ENCODE data around the gene RILPL1.
A peak's percentile ranks its signal among the peaks of the same experiment; 100 is the strongest.
"Not testable (repeated sequence)": the region's sequence is repeated elsewhere in the genome, so short reads cannot be mapped to it uniquely, and the experiment has no call there.

The RILPL1 gene

GRCh38 chr12:123573870-123574269 is 40.4 kb upstream of the RILPL1 start:
- Histone ChIP-seq H3K79me1 (ENCODE audit: low read length) (no peaks in the 10 kb centered on the region), H3K4me2 (ENCODE audit: low read length) (no peak overlapping the region), H3K79me2 (ENCODE audit: control insufficient read depth, insufficient read depth, low read length) (no peaks in the 10 kb centered on the region), H2AK5ac (ENCODE audit: low read length) (no peak overlapping the region), H2BK15ac (replicated peaks; ENCODE audit: low read depth) (no peak overlapping the region), H2BK5ac (ENCODE audit: low read length) (no peak overlapping the region), H3K27me3 (ENCODE audit: insufficient read depth, low read length, poor library complexity) (no peaks in the 10 kb centered on the region), H3K9ac (ENCODE audit: low read length) (no peak overlapping the region), H4K8ac (ENCODE audit: low read depth, low read length) (no peak overlapping the region), H2BK120ac (ENCODE audit: low read depth, low read length) (no peak overlapping the region), H3K4me3 (ENCODE audit: low read length) (no peak overlapping the region), H4K5ac (ENCODE audit: low read length) (no peak overlapping the region), H3K36me3 (ENCODE audit: control insufficient read depth, insufficient read depth, low read length) (no peaks in the 10 kb centered on the region), H3K4ac (ENCODE audit: low read depth, low read length) (no peak overlapping the region), H3K18ac (ENCODE audit: low read length) (no peak overlapping the region), H3K27ac (ENCODE audit: low read depth, low read length) (no peak overlapping the region), H3K23ac (ENCODE audit: low read length) (no peak overlapping the region), H3K4me1 (ENCODE audit: control insufficient read depth, low read depth, low read length) (no peaks in the 10 kb centered on the region), H3K56ac (ENCODE audit: low read length) (no peak overlapping the region)
- WGBS (ENCODE audit: extremely low coverage, insufficient coverage, low lambda C conversion rate) = no CpG with 5 or more reads among the region's 4 CpGs
- no peak for DNase-seq

- H3K4me1 ChIP-seq (ENCODE audit: control insufficient read depth, low read depth, low read length) = no peaks in the 10 kb centered on the region
- no peak overlapping the region for H3K27ac ChIP-seq (ENCODE audit: low read depth, low read length)
- H3K4me3 ChIP-seq (ENCODE audit: low read length) = no peak overlapping the region
These were observed 38.9 kb upstream of the RILPL1 start for GRCh38 chr12:123572391-123572790.

GRCh38 chr12:123571343-123571813 is 37.9 kb upstream of the RILPL1 start:
- Histone ChIP-seq H3K27me3 (ENCODE audit: insufficient read depth, low read length, poor library complexity) (no peaks in the 10 kb centered on the region), H3K36me3 (ENCODE audit: control insufficient read depth, insufficient read depth, low read length) (no peaks in the 10 kb centered on the region), H2BK5ac (ENCODE audit: low read length) (no peak overlapping the region), H3K4me2 (ENCODE audit: low read length) (peak overlapping the region; percentile 14), H3K79me2 (ENCODE audit: control insufficient read depth, insufficient read depth, low read length) (no peaks in the 10 kb centered on the region), H2BK120ac (ENCODE audit: low read depth, low read length) (no peak overlapping the region), H3K27ac (ENCODE audit: low read depth, low read length) (no peak overlapping the region), H2BK15ac (replicated peaks; ENCODE audit: low read depth) (no peak overlapping the region), H3K18ac (ENCODE audit: low read length) (peak overlapping the region; percentile 31), H3K9ac (ENCODE audit: low read length) (no peak overlapping the region), H3K4me3 (ENCODE audit: low read length) (no peak overlapping the region), H2AK5ac (ENCODE audit: low read length) (no peak overlapping the region), H3K4me1 (ENCODE audit: control insufficient read depth, low read depth, low read length) (no peaks in the 10 kb centered on the region), H3K79me1 (ENCODE audit: low read length) (no peaks in the 10 kb centered on the region), H3K56ac (ENCODE audit: low read length) (no peak overlapping the region), H4K8ac (ENCODE audit: low read depth, low read length) (no peak overlapping the region), H3K23ac (ENCODE audit: low read length) (no peak overlapping the region), H3K4ac (ENCODE audit: low read depth, low read length) (no peak overlapping the region), H4K5ac (ENCODE audit: low read length) (no peak overlapping the region)
- peak; percentile 65 for DNase-seq
- no CpG with 5 or more reads among the region's 4 CpGs for WGBS (ENCODE audit: extremely low coverage, insufficient coverage, low lambda C conversion rate)

More at GRCh38 chr12:123572391-123572790, 38.9 kb upstream of the RILPL1 start:
- H2AK5ac ChIP-seq (ENCODE audit: low read length) = no peak overlapping the region
- H3K79me2 ChIP-seq (ENCODE audit: control insufficient read depth, insufficient read depth, low read length) = no peaks in the 10 kb centered on the region
- H3K18ac ChIP-seq (ENCODE audit: low read length) = no peak overlapping the region
- H2BK15ac ChIP-seq (replicated peaks; ENCODE audit: low read depth) = no peak overlapping the region
- H3K23ac ChIP-seq (ENCODE audit: low read length) = no peak overlapping the region
- no peak overlapping the region for H3K9ac ChIP-seq (ENCODE audit: low read length)
- no peak overlapping the region for H4K8ac ChIP-seq (ENCODE audit: low read depth, low read length)
- H3K36me3 ChIP-seq (ENCODE audit: control insufficient read depth, insufficient read depth, low read length) = no peaks in the 10 kb centered on the region
- H3K79me1 ChIP-seq (ENCODE audit: low read length) = no peaks in the 10 kb centered on the region
- no peak overlapping the region for H3K4ac ChIP-seq (ENCODE audit: low read depth, low read length)
- no peak overlapping the region for H2BK120ac ChIP-seq (ENCODE audit: low read depth, low read length)
- H4K5ac ChIP-seq (ENCODE audit: low read length) = no peak overlapping the region
- H3K56ac ChIP-seq (ENCODE audit: low read length) = no peak overlapping the region
- H3K4me2 ChIP-seq (ENCODE audit: low read length) = no peak overlapping the region
- H3K27me3 ChIP-seq (ENCODE audit: insufficient read depth, low read length, poor library complexity) = no peaks in the 10 kb centered on the region
- no peak for DNase-seq
- H2BK5ac ChIP-seq (ENCODE audit: low read length) = no peak overlapping the region
- WGBS (ENCODE audit: extremely low coverage, insufficient coverage, low lambda C conversion rate) = no CpG with 5 or more reads among the region's 2 CpGs

GRCh38 chr12:123559468-123559867 is 25.9 kb upstream of the RILPL1 start:
- Histone ChIP-seq H3K18ac (ENCODE audit: low read length) (no peak overlapping the region), H3K4me1 (ENCODE audit: control insufficient read depth, low read depth, low read length) (no peaks in the 10 kb centered on the region), H3K27ac (ENCODE audit: low read depth, low read length) (no peak overlapping the region), H3K9ac (ENCODE audit: low read length) (no peak overlapping the region), H2BK15ac (replicated peaks; ENCODE audit: low read depth) (no peak overlapping the region), H3K4me3 (ENCODE audit: low read length) (no peak overlapping the region), H4K5ac (ENCODE audit: low read length) (no peak overlapping the region), H3K4ac (ENCODE audit: low read depth, low read length) (no peak overlapping the region), H3K79me2 (ENCODE audit: control insufficient read depth, insufficient read depth, low read length) (no peaks in the 10 kb centered on the region), H2BK120ac (ENCODE audit: low read depth, low read length) (no peak overlapping the region), H3K36me3 (ENCODE audit: control insufficient read depth, insufficient read depth, low read length) (no peaks in the 10 kb centered on the region), H2BK5ac (ENCODE audit: low read length) (no peak overlapping the region), H4K8ac (ENCODE audit: low read depth, low read length) (no peak overlapping the region), H3K4me2 (ENCODE audit: low read length) (no peak overlapping the region), H3K27me3 (ENCODE audit: insufficient read depth, low read length, poor library complexity) (no peaks in the 10 kb centered on the region), H3K79me1 (ENCODE audit: low read length) (no peaks in the 10 kb centered on the region), H3K23ac (ENCODE audit: low read length) (no peak overlapping the region), H2AK5ac (ENCODE audit: low read length) (no peak overlapping the region), H3K56ac (ENCODE audit: low read length) (no peak overlapping the region)
- WGBS (ENCODE audit: extremely low coverage, insufficient coverage, low lambda C conversion rate) = no CpG with 5 or more reads among the region's 3 CpGs
- no peak for DNase-seq

GRCh38 chr12:123558487-123558886 is 25.0 kb upstream of the RILPL1 start:
- H3K27ac ChIP-seq (ENCODE audit: low read depth, low read length); H2BK15ac ChIP-seq (replicated peaks; ENCODE audit: low read depth); H2AK5ac ChIP-seq (ENCODE audit: low read length); DNase-seq; H4K8ac ChIP-seq (ENCODE audit: low read depth, low read length); H3K79me1 ChIP-seq (ENCODE audit: low read length); H3K56ac ChIP-seq (ENCODE audit: low read length); H4K5ac ChIP-seq (ENCODE audit: low read length); H3K79me2 ChIP-seq (ENCODE audit: control insufficient read depth, insufficient read depth, low read length); H3K4me3 ChIP-seq (ENCODE audit: low read length); H3K4me2 ChIP-seq (ENCODE audit: low read length); H3K36me3 ChIP-seq (ENCODE audit: control insufficient read depth, insufficient read depth, low read length); H3K18ac ChIP-seq (ENCODE audit: low read length); H2BK120ac ChIP-seq (ENCODE audit: low read depth, low read length); H3K4ac ChIP-seq (ENCODE audit: low read depth, low read length); H3K23ac ChIP-seq (ENCODE audit: low read length); H3K4me1 ChIP-seq (ENCODE audit: control insufficient read depth, low read depth, low read length); H2BK5ac ChIP-seq (ENCODE audit: low read length); H3K9ac ChIP-seq (ENCODE audit: low read length); H3K27me3 ChIP-seq (ENCODE audit: insufficient read depth, low read length, poor library complexity): not testable (repeated sequence)
- WGBS (ENCODE audit: extremely low coverage, insufficient coverage, low lambda C conversion rate) = no CpG with 5 or more reads among the region's 14 CpGs

DNA sequence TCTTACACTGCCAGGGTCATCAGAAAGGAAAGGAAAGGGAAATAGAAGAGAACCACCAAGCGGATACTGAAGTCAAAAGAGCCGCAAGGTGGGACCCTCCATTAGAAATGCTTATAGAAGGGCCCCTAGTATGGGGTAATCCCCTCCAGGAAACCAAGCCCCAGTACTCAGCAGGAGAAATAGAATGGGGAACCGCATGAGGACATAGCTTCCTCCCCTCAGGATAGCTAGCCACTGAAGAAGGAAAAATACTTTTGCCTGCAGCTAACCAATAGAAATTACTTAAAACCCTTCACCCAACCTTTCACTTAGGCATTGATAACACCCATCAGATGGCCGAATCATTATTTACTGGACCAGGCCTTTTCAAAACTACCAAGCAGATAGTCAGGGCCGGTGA is 21.3 kb upstream of the RILPL1 start:
- H3K4me3 ChIP-seq (ENCODE audit: low read length); H3K18ac ChIP-seq (ENCODE audit: low read length); H3K27me3 ChIP-seq (ENCODE audit: insufficient read depth, low read length, poor library complexity); H2BK120ac ChIP-seq (ENCODE audit: low read depth, low read length); H3K27ac ChIP-seq (ENCODE audit: low read depth, low read length); H3K9ac ChIP-seq (ENCODE audit: low read length); H3K23ac ChIP-seq (ENCODE audit: low read length); H3K56ac ChIP-seq (ENCODE audit: low read length); H3K4me2 ChIP-seq (ENCODE audit: low read length); DNase-seq; H3K79me1 ChIP-seq (ENCODE audit: low read length); H3K79me2 ChIP-seq (ENCODE audit: control insufficient read depth, insufficient read depth, low read length); H2AK5ac ChIP-seq (ENCODE audit: low read length); H2BK5ac ChIP-seq (ENCODE audit: low read length); H2BK15ac ChIP-seq (replicated peaks; ENCODE audit: low read depth); H4K5ac ChIP-seq (ENCODE audit: low read length); H3K4me1 ChIP-seq (ENCODE audit: control insufficient read depth, low read depth, low read length); H3K4ac ChIP-seq (ENCODE audit: low read depth, low read length); H4K8ac ChIP-seq (ENCODE audit: low read depth, low read length); H3K36me3 ChIP-seq (ENCODE audit: control insufficient read depth, insufficient read depth, low read length): not testable (repeated sequence)
- WGBS (ENCODE audit: extremely low coverage, insufficient coverage, low lambda C conversion rate) = no CpG with 5 or more reads among the region's 5 CpGs

All from mesendoderm (in vitro differentiated cells).